DND-41 (cell line): ENCODE data around the gene GPC6.

Experiments
- CTCF ChIP-seq: IDR thresholded peaks from 2 replicates; pipeline ENCODE4 v1.5.1; 2012; ENCODE audit warnings: borderline replicate concordance, low read length, moderate library complexity, mild to moderate bottlenecking; ENCODE audit not compliant: poor library complexity, severe bottlenecking; ENCODE audit errors: extremely low read depth
- EZH2 ChIP-seq: IDR thresholded peaks from 3 replicates; pipeline ENCODE4 v1.6.1; 2012; ENCODE audit warnings: borderline replicate concordance, low read depth, mild to moderate bottlenecking, moderate library complexity, low read length, inconsistent platforms; ENCODE audit not compliant: severe bottlenecking

GRCh38 chr13:93505104-93505952 is 278.7 kb downstream of the GPC6 start:
- no peak for TF ChIP-seq CTCF
- no peak for TF ChIP-seq EZH2
